GM23248 (cell line): ENCODE data around the gene TEAD4. TPM values are rescaled to one million over a fixed set of nuclear protein-coding genes. Genes with fewer than 3 reads are reported as not detected.
A peak's percentile ranks its signal among the peaks of the same experiment; 100 is the strongest.

ENCODE experiments used
- DNase-seq: peaks from one replicate; pipeline ENCODE4 v3.0.0-alpha.2; 2015
- H2AFZ ChIP-seq: fragments of 200-600 bp; sonication (generic); 2 replicates; pipeline ENCODE4 v1.6.1; 2016; ENCODE audit warnings: antibody characterized with exemption
- H3F3A ChIP-seq: fragments of 200-600 bp; sonication (generic); 2 replicates; pipeline ENCODE4 v1.6.1; 2016; ENCODE audit warnings: mild to moderate bottlenecking, antibody characterized with exemption, mixed run types; ENCODE audit not compliant: insufficient read depth
- H3K27ac ChIP-seq: fragments of 200-600 bp; sonication (generic); 2 replicates; pipeline ENCODE4 v1.5.1; 2016; ENCODE audit warnings: mild to moderate bottlenecking
- H3K27me3 ChIP-seq: fragments of 200-600 bp; sonication (generic); replicated peaks from 2 replicates; pipeline ENCODE4 v1.6.1; 2016; ENCODE audit warnings: mild to moderate bottlenecking; ENCODE audit not compliant: insufficient read depth
- H3K36me3 ChIP-seq: fragments of 200-600 bp; sonication (generic); 2 replicates; pipeline ENCODE4 v1.6.1; 2016; ENCODE audit warnings: low read depth, mild to moderate bottlenecking
- H3K4me1 ChIP-seq: fragments of 200-600 bp; sonication (generic); 2 replicates; pipeline ENCODE4 v1.6.1; 2016; ENCODE audit warnings: mild to moderate bottlenecking; ENCODE audit not compliant: insufficient read depth
- H3K4me2 ChIP-seq: fragments of 200-600 bp; sonication (generic); one replicate; pipeline ENCODE4 v1.6.1; 2016; ENCODE audit warnings: mild to moderate bottlenecking; ENCODE audit not compliant: unreplicated experiment
- H3K4me3 ChIP-seq: fragments of 200-600 bp; sonication (generic); 2 replicates; pipeline ENCODE4 v1.5.1; 2016; ENCODE audit warnings: mild to moderate bottlenecking
- H3K79me2 ChIP-seq: fragments of 200-600 bp; sonication (generic); 2 replicates; pipeline ENCODE4 v1.6.1; 2016; ENCODE audit warnings: mild to moderate bottlenecking; ENCODE audit not compliant: insufficient read depth
- H3K9ac ChIP-seq: fragments of 200-600 bp; sonication (generic); 2 replicates; pipeline ENCODE4 v1.6.1; 2016; ENCODE audit warnings: mild to moderate bottlenecking
- H3K9me2 ChIP-seq: fragments of 200-600 bp; sonication (generic); 2 replicates; pipeline ENCODE4 v1.6.1; 2016; ENCODE audit warnings: mixed run types, mild to moderate bottlenecking, moderate library complexity; ENCODE audit not compliant: insufficient read depth
- H3K9me3 ChIP-seq: fragments of 200-600 bp; sonication (generic); one replicate; pipeline ENCODE4 v1.6.1; 2017; ENCODE audit warnings: low read depth
- H4K20me1 ChIP-seq: fragments of 200-600 bp; sonication (generic); 2 replicates; pipeline ENCODE4 v1.6.0; 2016; ENCODE audit not compliant: insufficient read depth
- EZH2 ChIP-seq: fragments of 200-600 bp; sonication (generic); IDR thresholded peaks from 2 replicates; pipeline ENCODE4 v1.6.1; 2018; ENCODE audit warnings: antibody characterized with exemption, mild to moderate bottlenecking; ENCODE audit not compliant: insufficient read depth, poor library complexity, severe bottlenecking
- EZH2phosphoT487 ChIP-seq: fragments of 200-600 bp; sonication (generic); IDR thresholded peaks from 2 replicates; pipeline ENCODE4 v1.6.1; 2018; ENCODE audit warnings: antibody characterized with exemption, moderate library complexity, mild to moderate bottlenecking, low read depth; ENCODE audit not compliant: insufficient read depth
- WGBS, 2 experiments: methylation state at CpG; one replicate each; pipeline ENCODE4 v1.1.6; 2015 to 2017; ENCODE audit warnings: low lambda C conversion rate in 2 of 2, low coverage in 1 of 2; ENCODE audit errors: missing lambda C conversion rate in 2 of 2; 5-methylcytosine and 5-hydroxymethylcytosine counted together
- in situ Hi-C: fragments of 300-500 bp; cut with MboI; formaldehyde crosslinking; loops from 2 replicates; pipeline ENCODE4 v1.15.0; 2020
- polyA plus RNA-seq: library from polyadenylated mRNA; unstranded; fragments of >200 nt; fragmentation: Nextera tagmentation; extraction: Ambion mirVana; gene quantifications from 2 replicates; pipeline ENCODE4 v1.2.1, GENCODE V29; 2016
- total RNA-seq: library from RNA; depleted of rRNA; stranded (reverse); fragments of >200 nt; shearing (Covaris generic); gene quantifications from 2 replicates; pipeline ENCODE4 v1.2.3, GENCODE V29; 2014

The TEAD4 gene
- total and polyA plus RNA-seq, 2 experiments from 2014 or later: 13.6 to 13.8 TPM

DNA sequence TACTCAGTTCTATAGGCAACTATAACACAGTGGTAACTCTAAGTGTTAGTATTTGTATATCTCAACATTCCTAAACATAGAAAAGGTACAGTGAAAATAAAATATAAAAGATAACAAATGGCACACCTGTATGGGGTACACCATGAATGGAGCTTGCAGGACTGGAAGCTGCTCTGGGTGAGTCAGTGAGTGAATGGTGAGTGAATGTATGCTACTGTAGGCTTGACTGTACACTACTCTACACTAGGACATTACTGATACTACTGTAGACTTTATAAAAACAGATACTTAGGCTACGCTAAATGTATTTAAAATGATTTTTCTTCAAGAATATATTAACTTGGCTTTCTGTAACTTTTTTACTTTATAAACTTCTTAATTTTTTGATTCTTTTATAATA is 25.5 kb downstream of the TEAD4 start:
- H4K20me1 ChIP-seq: no peaks in the 10 kb centered on the region
- in situ Hi-C loops: no loop called here
- no peak for TF ChIP-seq EZH2phosphoT487
- TF ChIP-seq EZH2: no peak
- no peaks in the 10 kb centered on the region for H3K79me2 ChIP-seq
- no peaks in the 10 kb centered on the region for H3K9me2 ChIP-seq
- H3K4me3 ChIP-seq: no peak overlapping the region
- H3F3A ChIP-seq: no peaks in the 10 kb centered on the region
- H3K27ac ChIP-seq: no peak overlapping the region
- no peaks in the 10 kb centered on the region for H3K36me3 ChIP-seq
- 88 to 98% methylated on average over 1 of the region's 1 CpG for WGBS, 2 experiments
- H3K9me3 ChIP-seq: no peaks in the 10 kb centered on the region
- no peak overlapping the region for H2AFZ ChIP-seq
- H3K9ac ChIP-seq: no peak overlapping the region
- H3K27me3 ChIP-seq: no peaks in the 10 kb centered on the region
- no peak for DNase-seq
- H3K4me2 ChIP-seq: no peak overlapping the region
- no peaks in the 10 kb centered on the region for H3K4me1 ChIP-seq

DNA sequence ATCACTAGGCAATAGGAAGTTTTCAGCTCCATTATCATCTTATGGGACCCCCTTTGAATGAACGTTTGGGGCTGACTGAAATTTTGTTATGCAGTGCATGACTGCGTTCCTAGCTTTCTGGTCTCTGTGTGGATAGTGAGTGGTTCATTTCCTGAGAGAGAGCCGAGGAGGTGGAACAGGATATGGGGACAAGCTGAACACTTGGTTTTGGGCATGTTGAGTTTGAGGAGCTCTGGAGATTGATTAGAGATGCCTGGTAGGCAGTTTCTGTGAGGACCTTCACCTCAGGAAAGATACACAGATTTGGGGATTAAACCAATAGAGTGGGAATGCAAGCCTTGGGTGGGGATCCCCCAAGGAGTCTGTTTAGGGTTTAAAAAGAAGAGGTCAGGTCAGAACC is 27.7 kb downstream of the TEAD4 start:
- in situ Hi-C loops: no loop called here
- Histone ChIP-seq H3K9ac (no peak overlapping the region), H3K4me2 (no peak overlapping the region), H3K27ac (no peak overlapping the region), H3K9me2 (no peaks in the 10 kb centered on the region), H3F3A (no peaks in the 10 kb centered on the region), H3K4me3 (no peak overlapping the region), H2AFZ (no peak overlapping the region), H3K36me3 (no peaks in the 10 kb centered on the region), H3K4me1 (no peaks in the 10 kb centered on the region), H3K9me3 (no peaks in the 10 kb centered on the region), H3K79me2 (no peaks in the 10 kb centered on the region), H3K27me3 (no peaks in the 10 kb centered on the region), H4K20me1 (no peaks in the 10 kb centered on the region)
- TF ChIP-seq EZH2 (no peak), EZH2phosphoT487 (no peak)
- no peak for DNase-seq
- WGBS, 2 experiments: 76 to 87% methylated on average over 3 of the region's 3 CpGs

DNA sequence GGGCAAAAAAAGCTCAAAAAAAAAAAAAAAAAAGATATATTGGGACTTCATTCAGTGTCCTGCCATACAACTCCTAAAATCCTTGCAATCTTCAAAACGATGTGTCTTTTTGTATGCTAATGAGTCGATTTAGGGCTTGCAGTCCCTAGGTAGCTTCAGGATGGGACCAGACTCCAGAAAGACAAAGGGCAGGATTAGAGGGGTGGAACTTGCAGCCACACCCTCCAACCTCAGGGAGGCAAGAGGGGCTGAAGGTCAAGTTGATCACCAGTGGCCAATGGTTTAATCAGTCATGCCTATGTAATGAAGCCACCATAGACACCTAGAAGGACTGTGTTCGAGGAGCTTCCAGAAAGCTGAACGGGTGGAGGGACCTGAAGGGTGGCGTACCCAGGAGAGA is 29.3 kb downstream of the TEAD4 start:
- no peaks in the 10 kb centered on the region for H3F3A ChIP-seq
- no peaks in the 10 kb centered on the region for H3K79me2 ChIP-seq
- no peaks in the 10 kb centered on the region for H3K9me2 ChIP-seq
- H3K4me3 ChIP-seq: no peak overlapping the region
- no peak overlapping the region for H3K9ac ChIP-seq
- H3K4me1 ChIP-seq: no peaks in the 10 kb centered on the region
- in situ Hi-C loops: no loop called here
- H3K36me3 ChIP-seq: no peaks in the 10 kb centered on the region
- 95 to 98% methylated on average over 5 of the region's 5 CpGs for WGBS, 2 experiments
- no peaks in the 10 kb centered on the region for H4K20me1 ChIP-seq
- H3K9me3 ChIP-seq: no peaks in the 10 kb centered on the region
- H3K27ac ChIP-seq: no peak overlapping the region
- DNase-seq: no peak
- TF ChIP-seq EZH2: no peak
- TF ChIP-seq EZH2phosphoT487: no peak
- no peak overlapping the region for H3K4me2 ChIP-seq
- H3K27me3 ChIP-seq: no peaks in the 10 kb centered on the region
- no peak overlapping the region for H2AFZ ChIP-seq

DNA sequence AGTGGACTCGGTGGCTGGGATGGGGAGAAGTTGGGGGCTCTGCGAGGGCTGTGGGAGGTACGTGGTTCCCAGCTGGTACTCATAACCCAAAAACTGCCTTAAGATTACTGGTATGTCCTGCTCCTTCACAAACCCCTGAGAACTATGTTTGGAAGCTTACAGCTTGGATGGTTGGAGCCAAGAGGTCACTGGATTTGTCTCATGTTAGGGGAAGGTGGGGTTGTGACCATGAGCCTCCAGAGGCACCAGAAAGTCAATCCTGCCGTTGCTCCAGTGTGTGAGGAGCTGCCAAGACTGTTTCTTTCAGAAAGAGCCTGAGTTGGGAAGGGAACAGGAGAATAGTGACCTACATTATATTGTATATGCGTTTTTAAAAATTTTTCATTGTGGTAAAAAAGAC is 33.5 kb downstream of the TEAD4 start:
- Histone ChIP-seq H3K4me1 (no peaks in the 10 kb centered on the region), H3K9ac (no peak overlapping the region), H3K79me2 (no peaks in the 10 kb centered on the region), H4K20me1 (no peaks in the 10 kb centered on the region), H3K9me2 (no peaks in the 10 kb centered on the region), H2AFZ (no peak overlapping the region), H3K27me3 (no peaks in the 10 kb centered on the region), H3K9me3 (no peaks in the 10 kb centered on the region), H3K4me2 (no peak overlapping the region), H3K27ac (no peak overlapping the region), H3F3A (no peaks in the 10 kb centered on the region), H3K36me3 (no peaks in the 10 kb centered on the region), H3K4me3 (no peak overlapping the region)
- 73 to 76% methylated on average over 5 of the region's 5 CpGs for WGBS, 2 experiments
- TF ChIP-seq EZH2: no peak
- TF ChIP-seq EZH2phosphoT487: no peak
- DNase-seq: no peak
- in situ Hi-C loops: no loop called here

DNA sequence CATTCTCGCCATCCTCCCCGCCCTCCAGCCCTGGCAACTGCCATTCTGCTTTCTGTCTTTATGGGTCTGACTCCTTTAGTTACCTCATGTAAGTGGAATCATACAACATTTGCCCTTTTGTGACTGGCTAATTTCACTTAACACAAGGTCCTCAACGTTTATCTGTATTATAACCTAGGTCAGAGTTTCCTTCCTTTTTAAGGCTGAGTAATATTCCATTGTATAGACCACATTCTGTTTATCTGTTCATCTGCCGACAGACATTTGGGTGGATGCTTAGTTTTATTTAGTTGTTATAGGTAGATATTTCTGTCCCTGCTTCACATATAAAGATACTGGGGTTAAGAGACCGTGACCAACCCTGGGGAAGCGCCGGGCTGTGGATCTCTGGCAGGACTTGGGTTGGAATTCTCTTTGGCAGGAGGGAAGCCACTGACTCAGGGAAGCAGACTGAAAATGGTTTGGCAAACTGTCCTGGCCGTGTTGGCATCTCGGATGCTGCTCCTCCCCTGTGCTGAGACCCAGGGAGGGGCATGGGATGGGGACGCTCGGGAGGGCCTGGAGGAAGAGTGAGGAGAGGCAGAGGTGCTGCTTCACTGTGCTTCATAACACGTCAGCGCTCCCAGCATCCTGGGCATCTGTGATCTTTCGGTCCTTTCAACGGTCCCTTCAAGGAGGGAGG is 38.9 kb downstream of the TEAD4 start:
- no peaks in the 10 kb centered on the region for H3K36me3 ChIP-seq
- no peak overlapping the region for H3K4me3 ChIP-seq
- no peaks in the 10 kb centered on the region for H3K9me3 ChIP-seq
- peaks cover 14% of the 10 kb centered on the region for H3K4me1 ChIP-seq
- WGBS, 2 experiments: 54 to 66% methylated on average over 14 to 15 of the region's 15 CpGs
- TF ChIP-seq EZH2 (no peak), EZH2phosphoT487 (no peak)
- H3K79me2 ChIP-seq: no peaks in the 10 kb centered on the region
- no peak overlapping the region for H2AFZ ChIP-seq
- peak; percentile 55 for DNase-seq
- H3K9ac ChIP-seq: peak overlapping the region; percentile 49; the same call in 1 of the 2 replicates
- in situ Hi-C loops: no loop called here
- H3K27ac ChIP-seq: peak overlapping the region; percentile 55
- no peaks in the 10 kb centered on the region for H3K9me2 ChIP-seq
- peak overlapping the region; percentile 38 for H3K4me2 ChIP-seq
- no peaks in the 10 kb centered on the region for H3K27me3 ChIP-seq
- no peaks in the 10 kb centered on the region for H4K20me1 ChIP-seq
- peaks cover 8% of the 10 kb centered on the region; the same call in 1 of the 2 replicates for H3F3A ChIP-seq
